HG03469 (cell line): ENCODE results near the gene MCMBP.
"Not testable (repeated sequence)": the region's sequence is repeated elsewhere in the genome, so short reads cannot be mapped to it uniquely, and the experiment has no call there.

Source experiments
- ATAC-seq: cut with Tn5 transposase; IDR thresholded peaks from one replicate; pipeline ENCODE4 v1.9.1; 2021; ENCODE audit warnings: mild to moderate bottlenecking, moderate library complexity, moderate number of reproducible peaks; ENCODE audit not compliant: unreplicated experiment

Gene MCMBP

GRCh38 chr10:119883901-119884611 lies 11.4 kb upstream of the MCMBP start:
- ATAC-seq, result not testable (repeated sequence)

- no peak for ATAC-seq
Measured at GRCh38 chr10:119878524-119878923, 5.9 kb upstream of the MCMBP start.

- peak; percentile 82 for ATAC-seq
Measured at GRCh38 chr10:119872860-119873681, 428 bp upstream of the MCMBP start.

GRCh38 chr10:119871881-119872609 lies 598 bp downstream of the MCMBP start:
- ATAC-seq, result peak; percentile 16

- ATAC-seq, result not testable (repeated sequence)
Measured at GRCh38 chr10:119869398-119869797, 3.2 kb downstream of the MCMBP start.

- no peak for ATAC-seq
Measured at GRCh38 chr10:119867317-119867716, 5.3 kb downstream of the MCMBP start.

- ATAC-seq, result no peak
Measured at GRCh38 chr10:119865699-119866240, 6.9 kb downstream of the MCMBP start.

GRCh38 chr10:119863951-119864565 lies 8.6 kb downstream of the MCMBP start:
- no peak for ATAC-seq

- ATAC-seq, result no peak
Measured at GRCh38 chr10:119862524-119862923, 10.1 kb downstream of the MCMBP start.

GRCh38 chr10:119860866-119861607 lies 11.6 kb downstream of the MCMBP start:
- no peak for ATAC-seq

- ATAC-seq, result no peak
Measured at GRCh38 chr10:119859420-119860258, 13.0 kb downstream of the MCMBP start.

GRCh38 chr10:119858063-119858462 lies 14.6 kb downstream of the MCMBP start:
- no peak for ATAC-seq

- no peak for ATAC-seq
Measured at GRCh38 chr10:119853574-119853973, 19.1 kb downstream of the MCMBP start.

- ATAC-seq, result no peak
Measured at GRCh38 chr10:119852822-119853221, 19.8 kb downstream of the MCMBP start.

- no peak for ATAC-seq
Measured at GRCh38 chr10:119852277-119852676, 20.4 kb downstream of the MCMBP start.

GRCh38 chr10:119849944-119850343 lies 22.7 kb downstream of the MCMBP start:
- ATAC-seq, result no peak

GRCh38 chr10:119849031-119849789 lies 23.4 kb downstream of the MCMBP start:
- no peak for ATAC-seq

- ATAC-seq, result no peak
Measured at GRCh38 chr10:119845656-119846055, 27.0 kb downstream of the MCMBP start.
